Measurements from ENCODE around the gene BAIAP3.

BAIAP3 gene

GRCh38 chr16:1371054-1371978, 37.9 kb downstream of the BAIAP3 start:
- H3K9ac ChIP-seq (ENCODE audit: low read length): no peak overlapping the region
- DNase-seq (ENCODE audit: low read depth): no peak
- H3K36me3 ChIP-seq (ENCODE audit: control insufficient read depth, insufficient read depth, low read length, severe bottlenecking): peaks cover 18% of the 10 kb centered on the region
- H3K4me1 ChIP-seq (ENCODE audit: control insufficient read depth, insufficient read depth, low read length): no peaks in the 10 kb centered on the region
- H3K4me3 ChIP-seq (ENCODE audit: low read length): no peak overlapping the region
- no peaks in the 10 kb centered on the region for H3K27me3 ChIP-seq (replicated peaks; ENCODE audit: control insufficient read depth, insufficient read depth, low read length)
- H3K9me3 ChIP-seq (ENCODE audit: control insufficient read depth, low read length): no peaks in the 10 kb centered on the region

GRCh38 chr16:1372292-1372950, 39.0 kb downstream of the BAIAP3 start:
- peaks cover 10% of the 10 kb centered on the region for H3K36me3 ChIP-seq (ENCODE audit: control insufficient read depth, insufficient read depth, low read length, severe bottlenecking)
- no peak overlapping the region for H3K4me3 ChIP-seq (ENCODE audit: low read length)
- H3K9me3 ChIP-seq (ENCODE audit: control insufficient read depth, low read length): no peaks in the 10 kb centered on the region
- H3K9ac ChIP-seq (ENCODE audit: low read length): no peak overlapping the region
- DNase-seq (ENCODE audit: low read depth): no peak
- peaks cover under 1% of the 10 kb centered on the region for H3K4me1 ChIP-seq (ENCODE audit: control insufficient read depth, insufficient read depth, low read length)
- no peaks in the 10 kb centered on the region for H3K27me3 ChIP-seq (replicated peaks; ENCODE audit: control insufficient read depth, insufficient read depth, low read length)

- Histone ChIP-seq H3K27me3 (replicated peaks; ENCODE audit: control insufficient read depth, insufficient read depth, low read length) (no peaks in the 10 kb centered on the region), H3K4me3 (ENCODE audit: low read length) (no peak overlapping the region), H3K4me1 (ENCODE audit: control insufficient read depth, insufficient read depth, low read length) (peaks cover 20% of the 10 kb centered on the region), H3K9me3 (ENCODE audit: control insufficient read depth, low read length) (no peaks in the 10 kb centered on the region), H3K9ac (ENCODE audit: low read length) (no peak overlapping the region), H3K36me3 (ENCODE audit: control insufficient read depth, insufficient read depth, low read length, severe bottlenecking) (peaks cover 9% of the 10 kb centered on the region)
- DNase-seq (ENCODE audit: low read depth): no peak
Measured at GRCh38 chr16:1374418-1375297, 41.2 kb downstream of the BAIAP3 start.

- DNase-seq (ENCODE audit: low read depth): no peak
- Histone ChIP-seq H3K36me3 (ENCODE audit: control insufficient read depth, insufficient read depth, low read length, severe bottlenecking) (peaks cover 4% of the 10 kb centered on the region), H3K27me3 (replicated peaks; ENCODE audit: control insufficient read depth, insufficient read depth, low read length) (no peaks in the 10 kb centered on the region), H3K9me3 (ENCODE audit: control insufficient read depth, low read length) (no peaks in the 10 kb centered on the region), H3K4me3 (ENCODE audit: low read length) (no peak overlapping the region), H3K4me1 (ENCODE audit: control insufficient read depth, insufficient read depth, low read length) (peaks cover 22% of the 10 kb centered on the region), H3K9ac (ENCODE audit: low read length) (no peak overlapping the region)
Measured at GRCh38 chr16:1375298-1375640, 41.8 kb downstream of the BAIAP3 start.

GRCh38 chr16:1375741-1376410, 42.4 kb downstream of the BAIAP3 start:
- peaks cover 4% of the 10 kb centered on the region for H3K36me3 ChIP-seq (ENCODE audit: control insufficient read depth, insufficient read depth, low read length, severe bottlenecking)
- DNase-seq (ENCODE audit: low read depth): no peak
- H3K9me3 ChIP-seq (ENCODE audit: control insufficient read depth, low read length): no peaks in the 10 kb centered on the region
- H3K9ac ChIP-seq (ENCODE audit: low read length): no peak overlapping the region
- no peak overlapping the region for H3K4me3 ChIP-seq (ENCODE audit: low read length)
- H3K27me3 ChIP-seq (replicated peaks; ENCODE audit: control insufficient read depth, insufficient read depth, low read length): no peaks in the 10 kb centered on the region
- peaks cover 22% of the 10 kb centered on the region for H3K4me1 ChIP-seq (ENCODE audit: control insufficient read depth, insufficient read depth, low read length)

- no peak for DNase-seq (ENCODE audit: low read depth)
- peak overlapping the region; percentile 84 for H3K9ac ChIP-seq (ENCODE audit: low read length)
- no peaks in the 10 kb centered on the region for H3K9me3 ChIP-seq (ENCODE audit: control insufficient read depth, low read length)
- H3K4me3 ChIP-seq (ENCODE audit: low read length): peak overlapping the region; percentile 81
- no peaks in the 10 kb centered on the region for H3K27me3 ChIP-seq (replicated peaks; ENCODE audit: control insufficient read depth, insufficient read depth, low read length)
- H3K4me1 ChIP-seq (ENCODE audit: control insufficient read depth, insufficient read depth, low read length): peaks cover 22% of the 10 kb centered on the region
- H3K36me3 ChIP-seq (ENCODE audit: control insufficient read depth, insufficient read depth, low read length, severe bottlenecking): peaks cover 8% of the 10 kb centered on the region
Measured at GRCh38 chr16:1377406-1378010, 44.1 kb downstream of the BAIAP3 start.

GRCh38 chr16:1378087-1378803, 44.8 kb downstream of the BAIAP3 start:
- Histone ChIP-seq H3K27me3 (replicated peaks; ENCODE audit: control insufficient read depth, insufficient read depth, low read length) (no peaks in the 10 kb centered on the region), H3K4me1 (ENCODE audit: control insufficient read depth, insufficient read depth, low read length) (peaks cover 22% of the 10 kb centered on the region), H3K9me3 (ENCODE audit: control insufficient read depth, low read length) (no peaks in the 10 kb centered on the region), H3K36me3 (ENCODE audit: control insufficient read depth, insufficient read depth, low read length, severe bottlenecking) (peaks cover 8% of the 10 kb centered on the region), H3K4me3 (ENCODE audit: low read length) (peak overlapping the region; percentile 81), H3K9ac (ENCODE audit: low read length) (peak overlapping the region; percentile 84)
- no peak for DNase-seq (ENCODE audit: low read depth)

- H3K27me3 ChIP-seq (replicated peaks; ENCODE audit: control insufficient read depth, insufficient read depth, low read length): no peaks in the 10 kb centered on the region
- peaks cover 22% of the 10 kb centered on the region for H3K4me1 ChIP-seq (ENCODE audit: control insufficient read depth, insufficient read depth, low read length)
- DNase-seq (ENCODE audit: low read depth): peak; percentile 94
- H3K9ac ChIP-seq (ENCODE audit: low read length): peak overlapping the region; percentile 84
- H3K4me3 ChIP-seq (ENCODE audit: low read length): peak overlapping the region; percentile 81
- peaks cover 10% of the 10 kb centered on the region for H3K36me3 ChIP-seq (ENCODE audit: control insufficient read depth, insufficient read depth, low read length, severe bottlenecking)
- H3K9me3 ChIP-seq (ENCODE audit: control insufficient read depth, low read length): no peaks in the 10 kb centered on the region
Measured at GRCh38 chr16:1378804-1379303, 45.4 kb downstream of the BAIAP3 start.

- no peaks in the 10 kb centered on the region for H3K27me3 ChIP-seq (replicated peaks; ENCODE audit: control insufficient read depth, insufficient read depth, low read length)
- peak overlapping the region; percentile 84 for H3K9ac ChIP-seq (ENCODE audit: low read length)
- H3K36me3 ChIP-seq (ENCODE audit: control insufficient read depth, insufficient read depth, low read length, severe bottlenecking): peaks cover 10% of the 10 kb centered on the region
- H3K9me3 ChIP-seq (ENCODE audit: control insufficient read depth, low read length): no peaks in the 10 kb centered on the region
- peak overlapping the region; percentile 81 for H3K4me3 ChIP-seq (ENCODE audit: low read length)
- DNase-seq (ENCODE audit: low read depth): peak; percentile 91
- peaks cover 22% of the 10 kb centered on the region for H3K4me1 ChIP-seq (ENCODE audit: control insufficient read depth, insufficient read depth, low read length)
Measured at GRCh38 chr16:1379304-1380076, 46.0 kb downstream of the BAIAP3 start.

Measured in adipocyte (in vitro differentiated cells).